Measurements from ENCODE around the gene NETO1. TPM values are rescaled to one million over a fixed set of nuclear protein-coding genes. Genes with fewer than 3 reads are reported as not detected.

Gene NETO1
- polyA plus RNA-seq, 3 donors = 0.43 to 1.2 (median 0.69) TPM

DNA sequence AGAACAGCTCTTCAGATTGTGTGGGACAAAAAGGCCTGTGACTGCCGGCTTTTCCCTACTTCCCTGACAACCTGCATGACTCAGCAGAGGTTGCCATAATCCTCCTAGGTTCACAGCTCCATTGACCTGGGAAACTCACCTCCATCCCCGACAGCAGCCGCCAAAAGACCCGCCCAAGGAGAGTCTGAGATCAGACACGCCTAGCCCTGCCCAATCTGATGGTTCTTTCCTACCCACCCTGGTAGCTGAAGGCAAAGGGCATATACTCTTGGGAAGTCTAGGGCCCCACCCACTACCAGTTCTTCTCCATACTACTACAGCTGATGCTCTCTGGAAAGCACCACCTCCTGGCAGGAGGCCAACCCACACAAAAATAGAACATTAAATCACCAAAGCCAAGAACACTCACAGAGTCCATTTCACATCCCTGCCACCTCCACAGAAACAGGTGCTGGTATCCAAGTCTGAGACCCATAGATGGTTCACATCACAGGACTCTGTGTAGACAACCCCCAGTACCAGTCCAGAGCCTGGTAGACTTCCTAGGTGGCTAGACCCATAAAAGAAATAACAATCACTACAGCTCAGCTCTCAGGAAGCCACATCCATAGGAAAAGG, 140.6 kb downstream of the NETO1 start:
- no peak for DNase-seq

DNA sequence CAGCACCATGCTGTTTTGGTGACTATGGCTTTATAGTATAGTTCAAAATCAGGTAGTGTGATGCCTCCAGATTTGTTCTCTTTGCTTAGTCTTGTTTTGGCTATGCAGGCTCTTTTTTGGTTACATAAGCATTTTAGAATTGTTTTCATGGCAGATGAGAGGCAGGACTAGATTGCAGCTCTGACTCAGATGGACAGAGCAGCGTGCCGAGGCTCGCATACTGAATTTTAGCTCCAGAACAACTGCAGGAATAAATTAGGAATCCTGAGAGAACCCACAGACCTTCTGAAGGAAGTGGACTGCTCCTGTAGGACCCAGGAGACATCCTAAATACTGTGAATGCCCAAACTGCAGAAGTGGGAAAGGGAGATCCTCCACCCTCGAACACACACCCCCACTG, 141.6 kb downstream of the NETO1 start:
- DNase-seq = no peak

DNA sequence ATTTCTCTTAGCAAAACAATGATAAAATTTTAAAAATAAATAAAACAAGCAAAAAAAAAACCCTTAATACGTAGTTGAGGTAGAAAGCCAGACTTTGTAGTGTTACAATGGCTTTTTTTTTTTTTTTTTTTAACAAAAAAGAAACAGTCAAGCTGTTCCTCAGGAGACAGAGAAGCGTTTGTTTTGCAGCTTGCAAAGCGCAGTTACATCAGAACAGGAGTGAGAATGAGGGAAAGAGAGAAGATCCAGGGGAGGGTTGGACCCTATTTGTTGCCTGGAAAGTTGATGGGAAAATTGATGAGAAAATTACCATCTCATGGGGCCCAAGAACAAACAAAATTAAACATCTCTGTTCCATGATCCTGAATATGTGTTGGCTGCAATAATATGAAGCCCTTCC, 146.5 kb downstream of the NETO1 start:
- no peak for DNase-seq

DNA sequence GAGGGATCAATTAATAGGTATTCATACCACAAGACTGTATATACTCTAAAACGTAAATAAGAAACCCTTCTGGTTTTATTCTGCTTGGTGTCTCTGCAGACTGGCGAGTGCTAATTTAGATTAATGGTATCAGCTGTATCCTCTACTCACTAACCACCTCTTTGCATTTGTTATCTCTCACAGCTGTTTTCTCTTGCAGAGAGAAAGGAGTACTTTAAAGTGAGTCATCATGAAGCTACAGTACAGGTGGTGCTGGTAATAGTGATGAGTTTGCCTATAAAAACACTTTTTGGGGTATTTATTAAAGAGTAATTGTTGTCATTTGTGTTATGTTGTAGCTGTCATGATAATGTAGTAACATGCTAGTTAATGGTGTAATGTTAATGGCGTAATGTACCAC, 147.7 kb downstream of the NETO1 start:
- DNase-seq = no peak

DNA sequence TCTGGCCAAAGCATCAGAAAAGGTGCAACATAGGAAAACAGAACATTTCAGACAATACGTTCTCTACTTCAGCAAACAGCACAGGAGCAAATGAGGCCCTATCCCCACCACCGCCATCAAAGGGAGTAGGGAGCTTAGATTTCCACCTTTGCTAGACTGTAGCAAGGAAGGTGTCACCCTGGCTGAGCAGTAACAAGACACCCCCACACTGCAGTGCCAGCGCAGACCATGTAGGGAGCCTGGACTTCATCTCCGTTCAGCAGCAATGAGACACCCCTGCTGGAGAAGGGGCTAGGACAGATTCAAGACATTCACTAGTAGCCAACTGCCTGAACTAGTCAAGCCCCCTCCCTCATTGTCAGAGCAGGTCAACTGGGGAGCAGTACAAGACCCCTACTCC, 163.6 kb downstream of the NETO1 start:
- DNase-seq = no peak

DNA sequence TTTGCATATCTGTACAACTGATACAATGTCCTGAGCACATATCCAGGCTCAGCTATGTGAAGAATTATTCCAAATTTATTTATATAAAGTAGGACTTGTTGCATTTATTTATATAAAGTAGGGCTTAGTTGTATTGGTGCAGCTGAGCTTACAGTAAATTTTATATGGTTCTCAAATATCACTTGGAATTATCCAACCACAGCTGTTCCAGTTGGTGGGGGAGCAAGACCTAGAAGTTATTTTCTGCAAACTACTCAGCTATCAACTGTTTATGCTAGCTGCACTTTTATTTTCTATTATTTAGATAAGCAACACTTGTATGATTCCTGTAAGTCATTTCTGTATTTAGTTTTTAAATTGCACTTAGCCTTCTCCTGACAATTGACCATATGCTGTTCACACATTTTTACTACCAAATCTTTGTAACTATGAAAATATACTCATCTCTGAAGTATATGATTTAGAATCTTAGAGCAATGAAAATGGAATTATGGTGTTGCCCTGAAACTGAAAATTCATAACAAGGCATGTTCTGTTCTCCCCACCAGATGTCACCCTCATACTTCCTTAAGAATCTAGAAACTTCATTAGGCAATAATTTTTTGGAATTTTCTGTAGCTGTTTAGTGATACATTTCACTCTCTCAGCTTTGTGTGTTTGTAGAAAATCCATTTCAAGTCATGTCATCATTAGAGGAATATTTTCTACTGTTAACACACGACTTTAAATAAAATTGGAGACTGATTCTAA, 166.7 kb downstream of the NETO1 start:
- DNase-seq = no peak

DNA sequence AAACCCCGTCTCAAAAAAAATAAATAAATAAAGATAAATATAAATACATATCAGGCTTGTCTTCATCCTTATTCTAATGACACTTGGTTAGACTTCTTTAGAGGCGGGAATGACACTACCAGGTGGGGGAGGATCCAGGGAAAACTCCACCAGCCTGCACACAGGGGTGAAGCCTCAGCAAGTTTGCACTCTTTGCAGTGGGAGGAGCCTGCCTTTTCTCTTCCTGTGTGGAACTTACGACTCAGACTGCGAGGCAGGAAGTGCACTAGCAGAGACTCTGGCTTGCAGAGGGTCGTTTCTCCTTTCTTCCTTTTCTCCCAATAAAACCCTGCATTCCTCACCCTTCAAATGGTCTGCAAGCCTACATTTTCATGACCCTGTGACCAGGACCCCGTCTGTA, 170.1 kb downstream of the NETO1 start:
- DNase-seq = no peak

DNA sequence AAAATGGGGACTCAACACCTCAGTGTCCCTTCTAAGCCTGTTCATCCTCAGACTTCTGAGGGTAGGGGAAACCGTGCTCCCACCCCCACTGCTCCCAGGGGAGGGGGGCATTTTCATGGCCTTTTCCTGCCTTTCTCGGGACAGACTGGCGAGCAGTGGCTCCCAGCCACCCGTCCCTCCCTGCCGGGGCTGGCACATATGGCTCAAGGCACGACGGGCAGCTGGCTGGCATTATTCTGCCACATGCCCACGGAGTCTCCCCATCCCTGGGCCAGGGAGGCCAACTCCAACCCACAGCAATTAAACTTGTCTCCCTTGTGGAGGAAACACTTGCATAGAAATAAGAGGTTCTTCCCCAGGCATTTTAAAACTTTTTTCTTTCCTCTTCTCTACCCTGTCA, 175.2 kb downstream of the NETO1 start:
- no peak for DNase-seq
